HCT116 (cell line): ENCODE data around the gene CDKL5. TPM values are rescaled to one million over a fixed set of nuclear protein-coding genes. Genes with fewer than 3 reads are reported as not detected.

Experiments
- ATAC-seq: fragments of 200-7000 bp; cut with Tn5 transposase; 2 replicates; pipeline ENCODE4 v1.9.1; 2020; ENCODE audit warnings: mild to moderate bottlenecking, moderate library complexity
- BruUV-seq: library from RNA; stranded (reverse); fragments of 400-500 nt; replicated peaks from 2 replicates; lab custom pipeline; 2021; lab: Mats Ljungman, UMichigan
- CTCF ChIA-PET: fragments of 300-600 bp; sonication (Branson Sonifier 250); formaldehyde crosslinking; loops from one replicate; lab custom pipeline; 2021; ENCODE audit warnings: antibody characterized with exemption; lab: Charles Lee
- POLR2A ChIA-PET: fragments of 300-600, 350-600 bp; sonication (Branson Sonifier 250); formaldehyde crosslinking; loops from one replicate; lab custom pipeline; 2021; ENCODE audit warnings: antibody characterized with exemption; lab: Charles Lee
- RAD21 ChIA-PET, 2 experiments: fragments of 300-600 bp; sonication (Branson Sonifier 250); formaldehyde crosslinking; loops; one replicate each; lab custom pipeline; 2023; ENCODE audit warnings: low total read pairs in 2 of 2; ENCODE audit not compliant: uncharacterized antibody in 2 of 2, unreplicated experiment in 2 of 2, low non-redundant PET in 1 of 2; lab: Charles Lee
- DNase-seq: peaks from one replicate; pipeline ENCODE4 v3.0.0-alpha.2; 2010; ENCODE audit warnings: low read depth, low spot score
- H2AFZ ChIP-seq: fragments of 200-600 bp; shearing (Covaris generic), sonication (generic); 2 replicates; pipeline ENCODE4 v1.6.1; 2017; ENCODE audit warnings: low read depth, mixed run types, mixed read lengths, antibody characterized with exemption, low read length; ENCODE audit not compliant: poor library complexity, severe bottlenecking
- H3K27ac ChIP-seq: 2 replicates; pipeline ENCODE4 v1.5.1; 2012; ENCODE audit warnings: low read depth, low read length
- H3K27me3 ChIP-seq: fragments of 200-600 bp; sonication (generic); 2 replicates; pipeline ENCODE4 v1.6.1; 2016; ENCODE audit warnings: mixed run types, low read length, mixed read lengths; ENCODE audit not compliant: insufficient read depth
- H3K36me3 ChIP-seq, 2 experiments: fragments of 200-500 bp in 1 of 2; fragments of 200-600 bp in 1 of 2; sonication (Bioruptor generic) in 1 of 2; sonication (generic) in 1 of 2; 2 replicates each; pipeline versions ENCODE4 v1.5.1 to v1.6.1; 2014 to 2016; ENCODE audit warnings: low read length in 2 of 2, inconsistent platforms in 1 of 2, mixed read lengths in 1 of 2, mixed run types in 1 of 2; ENCODE audit not compliant: insufficient read depth in 2 of 2, control insufficient read depth in 1 of 2
- H3K4me1 ChIP-seq, 2 experiments: fragments of 200-600 bp in 1 of 2; sonication (generic) in 1 of 2; 2 replicates each; pipeline versions ENCODE4 v1.5.1 to v1.6.1; 2012 to 2017; ENCODE audit warnings: low read length in 2 of 2, inconsistent platforms in 1 of 2, mild to moderate bottlenecking in 1 of 2, mixed read lengths in 1 of 2, mixed run types in 1 of 2, moderate library complexity in 1 of 2; ENCODE audit not compliant: insufficient read depth in 2 of 2, control insufficient read depth in 1 of 2
- H3K4me2 ChIP-seq: fragments of 200-600 bp; sonication (generic); 2 replicates; pipeline ENCODE4 v1.6.1; 2017; ENCODE audit warnings: mixed run types, low read length, mixed read lengths
- H3K4me3 ChIP-seq, 2 experiments: fragments of 200-600 bp in 1 of 2; sonication (generic) in 1 of 2; replicated peaks in 1 of 2; 2 replicates each; pipeline ENCODE4 v1.5.1; 2011 to 2016; ENCODE audit warnings: low read length in 2 of 2, control low read depth in 1 of 2, low read depth in 1 of 2, mild to moderate bottlenecking in 1 of 2, mixed read lengths in 1 of 2, mixed run types in 1 of 2
- H3K79me2 ChIP-seq: fragments of 200-600 bp; sonication (generic); 2 replicates; pipeline ENCODE4 v1.6.1; 2017; ENCODE audit warnings: mild to moderate bottlenecking, mixed run types, low read length, moderate library complexity, mixed read lengths; ENCODE audit not compliant: insufficient read depth
- H3K9ac ChIP-seq: fragments of 200-600 bp; sonication (generic); 2 replicates; pipeline ENCODE4 v1.6.1; 2016; ENCODE audit warnings: low read length, mixed read lengths
- H3K9me2 ChIP-seq: fragments of 200-600 bp; sonication (generic), shearing (Covaris generic); 2 replicates; pipeline ENCODE4 v1.6.1; 2017; ENCODE audit warnings: mixed run types, mild to moderate bottlenecking, moderate library complexity; ENCODE audit not compliant: insufficient read depth
- H3K9me3 ChIP-seq, 2 experiments: fragments of 200-500 bp in 1 of 2; fragments of 200-600 bp in 1 of 2; sonication (Bioruptor generic) in 1 of 2; sonication (generic) in 1 of 2; 2 replicates each; pipeline ENCODE4 v1.6.1; 2014 to 2017; ENCODE audit warnings: low read length in 2 of 2, mixed read lengths in 2 of 2, inconsistent platforms in 1 of 2, low read depth in 1 of 2, mild to moderate bottlenecking in 1 of 2, mixed run types in 1 of 2, moderate library complexity in 1 of 2; ENCODE audit not compliant: control insufficient read depth in 1 of 2, insufficient read depth in 1 of 2
- H4K20me1 ChIP-seq: fragments of 200-600 bp; sonication (generic), shearing (Covaris generic); 2 replicates; pipeline ENCODE4 v1.6.1; 2017; ENCODE audit warnings: mixed run types, mild to moderate bottlenecking, moderate library complexity; ENCODE audit not compliant: insufficient read depth
- CTCF ChIP-seq, 3 experiments: fragments of 200-600 bp in 1 of 3; sonication (generic) in 1 of 3; IDR thresholded peaks in 2 of 3; conservative IDR thresholded peaks in 1 of 3; 2 replicates each; pipeline ENCODE4 v1.5.1; 2012 to 2017; ENCODE audit warnings: low read depth in 2 of 3, low read length in 2 of 3, antibody characterized with exemption in 1 of 3, borderline replicate concordance in 1 of 3, control low read depth in 1 of 3, mild to moderate bottlenecking in 1 of 3, mixed read lengths in 1 of 3, mixed run types in 1 of 3, moderate library complexity in 1 of 3; ENCODE audit not compliant: insufficient read depth in 1 of 3
- POLR2A ChIP-seq: IDR thresholded peaks from 2 replicates; pipeline ENCODE4 v1.7.0; 2011; ENCODE audit warnings: borderline replicate concordance; ENCODE audit not compliant: insufficient read depth, insufficient read length; ENCODE audit errors: extremely low read depth
- RAD21 ChIP-seq: IDR thresholded peaks from 2 replicates; pipeline ENCODE4 v1.6.1; 2012; ENCODE audit warnings: low read depth, mild to moderate bottlenecking
- intact Hi-C: fragments of 100-400 bp; cut with micrococcal nuclease; formaldehyde crosslinking; loops from 2 replicates; pipeline ENCODE4 v1.10.0; 2022
- total RNA-seq: library from RNA; stranded (reverse); gene quantifications from one replicate; pipeline ENCODE4 v1.2.1, GENCODE V29; 2021; ENCODE audit not compliant: unreplicated experiment
- TF ChIP-seq, protein P1 (sequence below): IDR thresholded peaks from 2 replicates; pipeline ENCODE4 v1.6.1; 2012; ENCODE audit warnings: low read depth

The CDKL5 gene
- total RNA-seq, 1 experiment from 2014 or later, result 2.5 TPM

- Histone ChIP-seq H2AFZ (peak overlapping the region; percentile 68), H3K4me3 (no peak overlapping the region), H3K9me2 (no peaks in the 10 kb centered on the region), H3K9me3 (no peaks in the 10 kb centered on the region), H3K4me2 (no peak overlapping the region), H3K36me3 (no peaks in the 10 kb centered on the region), H3K27ac (no peak overlapping the region), H3K79me2 (no peaks in the 10 kb centered on the region), H4K20me1 (no peaks in the 10 kb centered on the region), H3K9ac (no peak overlapping the region), H3K4me1 (no peaks in the 10 kb centered on the region), H3K27me3 (no peaks in the 10 kb centered on the region)
- BruUV-seq, result no TSS peak
- intact Hi-C loops, result loop anchor here (1.0 to 5.0 kb wide), 3 partner anchors 496 to 943 kb away; no protein-coding TSS in a partner anchor
- TF ChIP-seq, protein P1, sequence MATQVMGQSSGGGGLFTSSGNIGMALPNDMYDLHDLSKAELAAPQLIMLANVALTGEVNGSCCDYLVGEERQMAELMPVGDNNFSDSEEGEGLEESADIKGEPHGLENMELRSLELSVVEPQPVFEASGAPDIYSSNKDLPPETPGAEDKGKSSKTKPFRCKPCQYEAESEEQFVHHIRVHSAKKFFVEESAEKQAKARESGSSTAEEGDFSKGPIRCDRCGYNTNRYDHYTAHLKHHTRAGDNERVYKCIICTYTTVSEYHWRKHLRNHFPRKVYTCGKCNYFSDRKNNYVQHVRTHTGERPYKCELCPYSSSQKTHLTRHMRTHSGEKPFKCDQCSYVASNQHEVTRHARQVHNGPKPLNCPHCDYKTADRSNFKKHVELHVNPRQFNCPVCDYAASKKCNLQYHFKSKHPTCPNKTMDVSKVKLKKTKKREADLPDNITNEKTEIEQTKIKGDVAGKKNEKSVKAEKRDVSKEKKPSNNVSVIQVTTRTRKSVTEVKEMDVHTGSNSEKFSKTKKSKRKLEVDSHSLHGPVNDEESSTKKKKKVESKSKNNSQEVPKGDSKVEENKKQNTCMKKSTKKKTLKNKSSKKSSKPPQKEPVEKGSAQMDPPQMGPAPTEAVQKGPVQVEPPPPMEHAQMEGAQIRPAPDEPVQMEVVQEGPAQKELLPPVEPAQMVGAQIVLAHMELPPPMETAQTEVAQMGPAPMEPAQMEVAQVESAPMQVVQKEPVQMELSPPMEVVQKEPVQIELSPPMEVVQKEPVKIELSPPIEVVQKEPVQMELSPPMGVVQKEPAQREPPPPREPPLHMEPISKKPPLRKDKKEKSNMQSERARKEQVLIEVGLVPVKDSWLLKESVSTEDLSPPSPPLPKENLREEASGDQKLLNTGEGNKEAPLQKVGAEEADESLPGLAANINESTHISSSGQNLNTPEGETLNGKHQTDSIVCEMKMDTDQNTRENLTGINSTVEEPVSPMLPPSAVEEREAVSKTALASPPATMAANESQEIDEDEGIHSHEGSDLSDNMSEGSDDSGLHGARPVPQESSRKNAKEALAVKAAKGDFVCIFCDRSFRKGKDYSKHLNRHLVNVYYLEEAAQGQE, result no peak
- peak; percentile 79 for TF ChIP-seq RAD21
- TF ChIP-seq POLR2A, result no peak
- TF ChIP-seq CTCF (IDR thresholded peaks at IDR 0.05 in 2 of 3, conservative IDR thresholded peaks at IDR 0.05 in 1 of 3; ENCODE audit: borderline replicate concordance in 1 of 3, insufficient read depth in 1 of 3, low read depth in 2 of 3, low read length in 2 of 3), result peak; percentile 30 to 88 (median 58); a peak in 4 of 6 replicates
- RAD21 ChIA-PET, result no interaction called here
- CTCF ChIA-PET, result no interaction called here
- ATAC-seq (peak; percentile 59; the same call in 1 of the 2 replicates), DNase-seq (peak; percentile 57)
- POLR2A ChIA-PET, result no interaction called here
Measured at GRCh38 chrX:18390941-18391538, 34.4 kb upstream of the CDKL5 start.
